ENCODE results near the gene CUTA. TPM values are rescaled to one million over a fixed set of nuclear protein-coding genes. Genes with fewer than 3 reads are reported as not detected.
A peak's percentile ranks its signal among the peaks of the same experiment; 100 is the strongest.

The CUTA gene
- total and polyA plus RNA-seq, 2 of the 13 experiments (the other 11 are each of a cell fraction or from before 2014, with no cell fraction given): 170 to 180 TPM

DNA sequence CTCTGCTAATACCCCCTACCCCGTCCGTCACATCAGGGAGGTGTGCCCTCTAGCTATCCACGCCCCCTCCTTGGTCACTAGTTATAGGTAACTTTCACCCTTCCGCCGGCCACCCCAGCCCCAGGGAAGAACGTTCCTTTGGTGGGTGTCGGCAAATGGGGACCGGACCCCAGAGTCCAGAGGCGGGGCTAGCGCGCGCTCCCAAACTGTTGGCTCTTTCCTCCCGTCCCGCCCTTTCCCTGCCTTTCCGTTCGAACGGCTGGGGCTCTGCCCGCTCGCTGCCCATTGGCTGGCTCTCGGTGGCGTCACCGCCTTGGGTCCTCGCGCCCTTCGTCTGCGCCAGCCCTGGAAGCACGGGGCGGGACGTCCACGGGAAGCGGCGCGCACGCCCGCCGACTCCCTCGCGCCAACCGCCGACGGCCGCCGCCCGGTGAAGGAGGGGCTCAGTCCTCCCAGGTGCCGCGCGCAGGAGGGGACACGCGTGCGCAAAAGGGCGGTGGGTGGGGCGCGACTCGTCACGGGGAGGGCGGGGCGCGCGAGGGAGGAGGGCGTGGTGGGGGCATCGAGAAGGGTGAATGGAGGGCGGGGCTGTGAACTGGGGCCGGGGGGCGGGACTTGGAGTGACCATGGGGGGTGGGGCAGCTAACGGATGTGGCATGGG lies 7.7 kb downstream of the CUTA start (continued):
- TF ChIP-seq, protein P1, sequence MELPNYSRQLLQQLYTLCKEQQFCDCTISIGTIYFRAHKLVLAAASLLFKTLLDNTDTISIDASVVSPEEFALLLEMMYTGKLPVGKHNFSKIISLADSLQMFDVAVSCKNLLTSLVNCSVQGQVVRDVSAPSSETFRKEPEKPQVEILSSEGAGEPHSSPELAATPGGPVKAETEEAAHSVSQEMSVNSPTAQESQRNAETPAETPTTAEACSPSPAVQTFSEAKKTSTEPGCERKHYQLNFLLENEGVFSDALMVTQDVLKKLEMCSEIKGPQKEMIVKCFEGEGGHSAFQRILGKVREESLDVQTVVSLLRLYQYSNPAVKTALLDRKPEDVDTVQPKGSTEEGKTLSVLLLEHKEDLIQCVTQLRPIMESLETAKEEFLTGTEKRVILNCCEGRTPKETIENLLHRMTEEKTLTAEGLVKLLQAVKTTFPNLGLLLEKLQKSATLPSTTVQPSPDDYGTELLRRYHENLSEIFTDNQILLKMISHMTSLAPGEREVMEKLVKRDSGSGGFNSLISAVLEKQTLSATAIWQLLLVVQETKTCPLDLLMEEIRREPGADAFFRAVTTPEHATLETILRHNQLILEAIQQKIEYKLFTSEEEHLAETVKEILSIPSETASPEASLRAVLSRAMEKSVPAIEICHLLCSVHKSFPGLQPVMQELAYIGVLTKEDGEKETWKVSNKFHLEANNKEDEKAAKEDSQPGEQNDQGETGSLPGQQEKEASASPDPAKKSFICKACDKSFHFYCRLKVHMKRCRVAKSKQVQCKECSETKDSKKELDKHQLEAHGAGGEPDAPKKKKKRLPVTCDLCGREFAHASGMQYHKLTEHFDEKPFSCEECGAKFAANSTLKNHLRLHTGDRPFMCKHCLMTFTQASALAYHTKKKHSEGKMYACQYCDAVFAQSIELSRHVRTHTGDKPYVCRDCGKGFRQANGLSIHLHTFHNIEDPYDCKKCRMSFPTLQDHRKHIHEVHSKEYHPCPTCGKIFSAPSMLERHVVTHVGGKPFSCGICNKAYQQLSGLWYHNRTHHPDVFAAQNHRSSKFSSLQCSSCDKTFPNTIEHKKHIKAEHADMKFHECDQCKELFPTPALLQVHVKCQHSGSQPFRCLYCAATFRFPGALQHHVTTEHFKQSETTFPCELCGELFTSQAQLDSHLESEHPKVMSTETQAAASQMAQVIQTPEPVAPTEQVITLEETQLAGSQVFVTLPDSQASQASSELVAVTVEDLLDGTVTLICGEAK (IDR thresholded peaks at IDR 0.05): no peak
- TF ChIP-seq, protein P1 (CRISPR knock-in tag; IDR thresholded peaks at IDR 0.05): peak; percentile 84
- TF ChIP-seq SOX5 (CRISPR knock-in tag; IDR thresholded peaks at IDR 0.05; ENCODE audit: borderline replicate concordance) (peak; percentile 67; the same call in 1 of the 2 replicates), HOXA7 (CRISPR knock-in tag; IDR thresholded peaks at IDR 0.05) (peak; percentile 98), HNF4A (CRISPR knock-in tag; IDR thresholded peaks at IDR 0.05) (peak; percentile 53; the same call in 1 of the 2 replicates), XBP1 (CRISPR knock-in tag; IDR thresholded peaks at IDR 0.05) (no peak), ZFAT (CRISPR knock-in tag; conservative IDR thresholded peaks at IDR 0.05) (no peak), ZNF782 (CRISPR knock-in tag; IDR thresholded peaks at IDR 0.05; ENCODE audit: borderline replicate concordance) (peak; percentile 87; the same call in 1 of the 2 replicates), ZBTB7B (CRISPR knock-in tag; IDR thresholded peaks at IDR 0.05) (peak; percentile 71), ZNF83 (CRISPR knock-in tag; IDR thresholded peaks at IDR 0.05; ENCODE audit: borderline replicate concordance) (peak; percentile 96; the same call in 1 of the 2 replicates), FOXC1 (CRISPR knock-in tag; IDR thresholded peaks at IDR 0.05; ENCODE audit: borderline replicate concordance) (peak; percentile 98), SRY (CRISPR knock-in tag; IDR thresholded peaks at IDR 0.05) (peak; percentile 99), RELA (CRISPR knock-in tag; IDR thresholded peaks at IDR 0.05) (peak; percentile 47; the same call in 1 of the 2 replicates), ZNF558 (CRISPR knock-in tag; IDR thresholded peaks at IDR 0.05; ENCODE audit: borderline replicate concordance) (no peak; the same call in 1 of the 2 replicates), KLF16 (CRISPR knock-in tag; IDR thresholded peaks at IDR 0.05) (peak in 1 of 2 experiments; percentile 94; a peak in 2 of 4 replicates), ZNF737 (CRISPR knock-in tag; IDR thresholded peaks at IDR 0.05; ENCODE audit: borderline replicate concordance) (no peak), FOSL2 (CRISPR knock-in tag; IDR thresholded peaks at IDR 0.05) (no peak), ELF1 (CRISPR knock-in tag; IDR thresholded peaks at IDR 0.05) (peak; percentile 62; the same call in 1 of the 2 replicates), BORCS8-MEF2B (CRISPR knock-in tag; IDR thresholded peaks at IDR 0.05) (peak; percentile 98), MYNN (CRISPR knock-in tag; IDR thresholded peaks at IDR 0.05; ENCODE audit: low read depth) (0 out of 2 replicates have a peak, but pooled peaks have one; percentile 50)
- TF ChIP-seq, protein P2, sequence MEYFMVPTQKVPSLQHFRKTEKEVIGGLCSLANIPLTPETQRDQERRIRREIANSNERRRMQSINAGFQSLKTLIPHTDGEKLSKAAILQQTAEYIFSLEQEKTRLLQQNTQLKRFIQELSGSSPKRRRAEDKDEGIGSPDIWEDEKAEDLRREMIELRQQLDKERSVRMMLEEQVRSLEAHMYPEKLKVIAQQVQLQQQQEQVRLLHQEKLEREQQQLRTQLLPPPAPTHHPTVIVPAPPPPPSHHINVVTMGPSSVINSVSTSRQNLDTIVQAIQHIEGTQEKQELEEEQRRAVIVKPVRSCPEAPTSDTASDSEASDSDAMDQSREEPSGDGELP (IDR thresholded peaks at IDR 0.05; ENCODE audit: borderline replicate concordance, low read depth): peak; percentile 25; the same call in 1 of the 2 replicates

All from HepG2 (cell line).